Thyroid gland (tissue), 4 donors: ENCODE measurements around the gene TMEM125. TPM values are rescaled to one million over a fixed set of nuclear protein-coding genes. Genes with fewer than 3 reads are reported as not detected.

Experiments
- DNase-seq, 2 donors: peaks; one replicate each; pipeline ENCODE4 v3.0.0-alpha.2; 2019
- H3K27ac ChIP-seq, 3 donors: fragments of 200-600 bp; sonication (generic); 1 replicate in 2 of 3; 2 replicates in 1 of 3; pipeline ENCODE4 v1.5.1; 2016 to 2019; ENCODE audit warnings: mild to moderate bottlenecking in 1 of 3, moderate library complexity in 1 of 3
- H3K27me3 ChIP-seq: fragments of 200-600 bp; sonication (generic); one replicate; pipeline ENCODE4 v1.5.1; 2019
- H3K36me3 ChIP-seq, 2 donors: fragments of 200-600 bp; sonication (generic); one replicate each; pipeline ENCODE4 v1.5.1; 2016 to 2019
- H3K4me1 ChIP-seq, 2 donors: fragments of 200-600 bp; sonication (generic); one replicate each; pipeline ENCODE4 v1.5.1; 2017 to 2019
- H3K4me3 ChIP-seq, 3 donors: fragments of 200-600 bp; sonication (generic); replicated peaks in 1 of 3; 1 replicate in 2 of 3; 2 replicates in 1 of 3; pipeline ENCODE4 v1.5.1; 2016; ENCODE audit warnings: mild to moderate bottlenecking in 1 of 3
- H3K9me3 ChIP-seq: fragments of 200-600 bp; sonication (generic); one replicate; pipeline ENCODE4 v1.5.1; 2017
- POLR2A ChIP-seq, 2 donors: fragments of 450-650 bp; IDR thresholded peaks; one replicate each; pipeline ENCODE4 v1.6.1; 2017; ENCODE audit warnings: antibody characterized with exemption in 2 of 2, mild to moderate bottlenecking in 2 of 2, moderate library complexity in 1 of 2
- WGBS, 2 donors: methylation state at CpG; one replicate each; pipeline ENCODE4 v1.1.5; 2017; 5-methylcytosine and 5-hydroxymethylcytosine counted together
- intact Hi-C: fragments of 100-400 bp; cut with DNase I; formaldehyde crosslinking; loops from one replicate; pipeline ENCODE4 v1.15.1; 2023
- total RNA-seq, 4 donors: library from RNA; depleted of rRNA; stranded (reverse); fragments of >200 nt; gene quantifications; one replicate each; pipeline ENCODE4 v1.2.3, GENCODE V29; 2016
- TF ChIP-seq, protein P1 (sequence below), 6 experiments: fragments of 200-600 bp in 3 of 6; fragments of 450-650 bp in 3 of 6; sonication (generic) in 3 of 6; IDR thresholded peaks; one replicate each; pipeline ENCODE4 v1.5.1; 2016 to 2019; ENCODE audit warnings: antibody characterized with exemption in 6 of 6, mild to moderate bottlenecking in 2 of 6, inconsistent platforms in 1 of 6, moderate library complexity in 1 of 6

TMEM125 gene
- total RNA-seq, 4 donors from 2014 or later = 50.8 to 127 (median 89.8) TPM

DNA sequence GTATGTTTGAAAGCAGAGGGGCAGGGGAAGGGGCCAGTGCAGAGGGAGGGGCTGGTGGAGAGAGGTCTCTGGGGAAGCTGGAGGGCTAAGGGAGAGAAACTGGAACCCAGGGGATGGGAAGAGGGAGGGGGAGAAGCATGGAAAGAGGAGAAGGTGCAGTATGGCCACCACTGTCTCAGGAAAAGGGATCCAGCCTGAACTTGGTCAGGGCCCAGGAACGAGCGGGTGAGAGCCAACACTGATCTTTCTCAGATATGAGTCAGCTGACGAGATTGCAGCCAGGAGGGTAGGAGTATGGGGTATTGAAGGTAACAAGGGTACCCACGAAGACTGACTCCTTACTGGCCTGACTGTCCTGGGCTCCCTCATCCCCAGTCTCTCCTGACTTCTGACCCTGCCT is 49.0 kb downstream of the TMEM125 start:
- H3K4me3 ChIP-seq = no peak overlapping the region
- H3K36me3 ChIP-seq = peaks cover 0 to 4% of the 10 kb centered on the region in 2 donors
- 80 to 89% methylated on average over 4 of the region's 4 CpGs for WGBS, 2 donors
- DNase-seq = no peak
- TF ChIP-seq, protein P1, sequence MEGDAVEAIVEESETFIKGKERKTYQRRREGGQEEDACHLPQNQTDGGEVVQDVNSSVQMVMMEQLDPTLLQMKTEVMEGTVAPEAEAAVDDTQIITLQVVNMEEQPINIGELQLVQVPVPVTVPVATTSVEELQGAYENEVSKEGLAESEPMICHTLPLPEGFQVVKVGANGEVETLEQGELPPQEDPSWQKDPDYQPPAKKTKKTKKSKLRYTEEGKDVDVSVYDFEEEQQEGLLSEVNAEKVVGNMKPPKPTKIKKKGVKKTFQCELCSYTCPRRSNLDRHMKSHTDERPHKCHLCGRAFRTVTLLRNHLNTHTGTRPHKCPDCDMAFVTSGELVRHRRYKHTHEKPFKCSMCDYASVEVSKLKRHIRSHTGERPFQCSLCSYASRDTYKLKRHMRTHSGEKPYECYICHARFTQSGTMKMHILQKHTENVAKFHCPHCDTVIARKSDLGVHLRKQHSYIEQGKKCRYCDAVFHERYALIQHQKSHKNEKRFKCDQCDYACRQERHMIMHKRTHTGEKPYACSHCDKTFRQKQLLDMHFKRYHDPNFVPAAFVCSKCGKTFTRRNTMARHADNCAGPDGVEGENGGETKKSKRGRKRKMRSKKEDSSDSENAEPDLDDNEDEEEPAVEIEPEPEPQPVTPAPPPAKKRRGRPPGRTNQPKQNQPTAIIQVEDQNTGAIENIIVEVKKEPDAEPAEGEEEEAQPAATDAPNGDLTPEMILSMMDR (IDR thresholded peaks at IDR 0.05) = no peak
- TF ChIP-seq POLR2A (IDR thresholded peaks at IDR 0.05) = no peak
- H3K4me1 ChIP-seq = peaks cover 0 to 4% of the 10 kb centered on the region in 2 donors
- H3K27ac ChIP-seq = no peak overlapping the region
- H3K27me3 ChIP-seq = no peaks in the 10 kb centered on the region
- intact Hi-C loops = no loop called here
- no peaks in the 10 kb centered on the region for H3K9me3 ChIP-seq

GRCh38 chr1:43319288-43319687 is 49.5 kb downstream of the TMEM125 start:
- peaks cover 0 to 4% of the 10 kb centered on the region in 2 donors for H3K4me1 ChIP-seq
- 95 to 98% methylated on average over 5 of the region's 5 CpGs for WGBS, 2 donors
- no peak overlapping the region for H3K27ac ChIP-seq
- no peaks in the 10 kb centered on the region for H3K9me3 ChIP-seq
- H3K4me3 ChIP-seq = no peak overlapping the region
- no peak for DNase-seq
- intact Hi-C loops = no loop called here
- H3K27me3 ChIP-seq = no peaks in the 10 kb centered on the region
- H3K36me3 ChIP-seq = peaks cover 0 to 3% of the 10 kb centered on the region in 2 donors
- TF ChIP-seq POLR2A (IDR thresholded peaks at IDR 0.05) = no peak
- TF ChIP-seq, protein P1 (IDR thresholded peaks at IDR 0.05) = no peak

GRCh38 chr1:43319766-43320165 is 50.0 kb downstream of the TMEM125 start:
- H3K27me3 ChIP-seq = no peaks in the 10 kb centered on the region
- no peak overlapping the region for H3K27ac ChIP-seq
- intact Hi-C loops = no loop called here
- H3K9me3 ChIP-seq = no peaks in the 10 kb centered on the region
- WGBS, 2 donors = 92 to 94% methylated on average over 2 to 3 of the region's 3 CpGs
- H3K4me1 ChIP-seq = peaks cover 0 to 4% of the 10 kb centered on the region in 2 donors
- H3K4me3 ChIP-seq = no peak overlapping the region
- TF ChIP-seq, protein P1 (IDR thresholded peaks at IDR 0.05) = no peak
- TF ChIP-seq POLR2A (IDR thresholded peaks at IDR 0.05) = no peak
- peaks cover 0 to 3% of the 10 kb centered on the region in 2 donors for H3K36me3 ChIP-seq
- DNase-seq = no peak

GRCh38 chr1:43321331-43321891 is 51.6 kb downstream of the TMEM125 start:
- no peak for DNase-seq

DNA sequence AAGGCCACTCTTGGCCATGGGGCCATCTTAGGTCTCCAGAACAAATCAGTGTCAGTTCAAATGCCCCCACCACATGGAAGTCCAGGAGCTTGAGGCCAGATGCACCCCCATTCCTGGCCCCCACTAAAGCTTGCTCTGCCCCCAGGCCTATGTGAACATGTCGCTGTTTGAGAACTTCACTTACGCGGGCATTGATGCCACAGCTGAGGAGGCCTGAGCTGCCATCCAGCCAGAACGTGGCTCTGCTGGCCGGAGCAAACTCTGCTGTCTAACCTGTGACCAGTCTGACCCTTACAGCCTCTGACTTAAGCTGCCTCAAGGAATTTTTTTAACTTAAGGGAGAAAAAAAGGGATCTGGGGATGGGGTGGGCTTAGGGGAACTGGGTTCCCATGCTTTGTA is 52.7 kb downstream of the TMEM125 start:
- no peaks in the 10 kb centered on the region for H3K9me3 ChIP-seq
- H3K27ac ChIP-seq = no peak overlapping the region
- no peaks in the 10 kb centered on the region for H3K4me1 ChIP-seq
- intact Hi-C loops = no loop called here
- DNase-seq = no peak
- WGBS, 2 donors = 97% methylated on average over 5 of the region's 5 CpGs
- H3K4me3 ChIP-seq = no peak overlapping the region
- no peaks in the 10 kb centered on the region for H3K27me3 ChIP-seq
- peaks cover 0 to 3% of the 10 kb centered on the region in 2 donors for H3K36me3 ChIP-seq
- no peak for TF ChIP-seq POLR2A (IDR thresholded peaks at IDR 0.05)
- TF ChIP-seq, protein P1 (IDR thresholded peaks at IDR 0.05) = no peak

More at GRCh38 chr1:43321331-43321891, 51.6 kb downstream of the TMEM125 start:
- Histone ChIP-seq H3K9me3 (no peaks in the 10 kb centered on the region), H3K27ac (no peak overlapping the region), H3K27me3 (no peaks in the 10 kb centered on the region), H3K36me3 (peaks cover 0 to 3% of the 10 kb centered on the region in 2 donors), H3K4me1 (peaks cover 0 to under 1% of the 10 kb centered on the region in 2 donors), H3K4me3 (no peak overlapping the region)
- WGBS, 2 donors = 91 to 98% methylated on average over 8 to 16 of the region's 16 CpGs
- TF ChIP-seq, protein P1 (IDR thresholded peaks at IDR 0.05) = no peak
- TF ChIP-seq POLR2A (IDR thresholded peaks at IDR 0.05) = no peak
- intact Hi-C loops = no loop called here

Other genes starting within 250 kb of the TMEM125 start
- 10 to 100 TPM; 37.1 to 67.6 (median 53.2) TPM for gene EBNA1BP2, start 97.7 kb upstream of the TMEM125 start, total RNA-seq
- gene CFAP57, start 97.7 kb upstream of the TMEM125 start, total RNA-seq = 1 to 10 TPM; 2.1 to 5.6 (median 4.1) TPM
- gene C1orf210, start 15.6 kb downstream of the TMEM125 start, total RNA-seq = 10 to 100 TPM; 22.7 to 49.7 (median 36.3) TPM
- gene TIE1, start 31.0 kb downstream of the TMEM125 start, total RNA-seq = 10 to 100 TPM; 30.6 to 65.1 (median 47.7) TPM
- gene MPL, start 67.8 kb downstream of the TMEM125 start, total RNA-seq = under 1 TPM in 2 of 4 donors, not detected in 2; 0.22 to 0.29 TPM
- 1 to 10 TPM in 3 of 4 donors, under 1 TPM in 1; 0.54 to 3.9 (median 2.2) TPM for gene CDC20, start 89.0 kb downstream of the TMEM125 start, total RNA-seq
- 100 to 1,000 TPM in 2 of 4 donors, 10 to 100 TPM in 2; 70.5 to 117 (median 85.8) TPM for gene ELOVL1, start 98.0 kb downstream of the TMEM125 start, total RNA-seq
- gene MED8, start 119.8 kb downstream of the TMEM125 start, total RNA-seq = 10 to 100 TPM; 37.7 to 48.6 (median 45.3) TPM
- 100 to 1,000 TPM in 1 of 4 donors, 10 to 100 TPM in 3; 36.1 to 107 (median 58.2) TPM for gene SZT2, start 119.9 kb downstream of the TMEM125 start, total RNA-seq
- gene HYI, start 183.9 kb downstream of the TMEM125 start, total RNA-seq = 10 to 100 TPM; 50.6 to 92.9 (median 65.6) TPM